ENCODE measurements around the gene ARHGAP26.

The ARHGAP26 gene

DNA sequence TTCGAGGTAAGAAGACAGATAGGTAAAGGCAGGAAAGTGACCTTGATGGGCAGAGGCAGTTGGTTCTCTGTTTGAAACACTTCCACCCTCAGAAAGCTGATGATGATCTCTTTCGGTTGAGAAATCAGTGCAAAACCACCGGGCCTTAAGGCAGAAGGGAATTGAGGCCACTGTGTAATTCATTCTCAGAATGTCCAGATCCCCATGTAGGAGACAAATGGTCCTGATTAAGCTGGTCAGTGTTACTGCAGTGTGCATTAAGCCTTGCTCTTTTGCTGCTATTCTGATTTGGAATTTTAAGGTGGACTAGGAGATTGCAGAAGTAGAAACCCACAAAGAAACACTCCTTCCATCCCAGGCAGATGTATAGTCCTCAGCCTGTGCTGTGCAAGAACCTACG, 255.2 kb downstream of the ARHGAP26 start:
- TF ChIP-seq, protein P1, sequence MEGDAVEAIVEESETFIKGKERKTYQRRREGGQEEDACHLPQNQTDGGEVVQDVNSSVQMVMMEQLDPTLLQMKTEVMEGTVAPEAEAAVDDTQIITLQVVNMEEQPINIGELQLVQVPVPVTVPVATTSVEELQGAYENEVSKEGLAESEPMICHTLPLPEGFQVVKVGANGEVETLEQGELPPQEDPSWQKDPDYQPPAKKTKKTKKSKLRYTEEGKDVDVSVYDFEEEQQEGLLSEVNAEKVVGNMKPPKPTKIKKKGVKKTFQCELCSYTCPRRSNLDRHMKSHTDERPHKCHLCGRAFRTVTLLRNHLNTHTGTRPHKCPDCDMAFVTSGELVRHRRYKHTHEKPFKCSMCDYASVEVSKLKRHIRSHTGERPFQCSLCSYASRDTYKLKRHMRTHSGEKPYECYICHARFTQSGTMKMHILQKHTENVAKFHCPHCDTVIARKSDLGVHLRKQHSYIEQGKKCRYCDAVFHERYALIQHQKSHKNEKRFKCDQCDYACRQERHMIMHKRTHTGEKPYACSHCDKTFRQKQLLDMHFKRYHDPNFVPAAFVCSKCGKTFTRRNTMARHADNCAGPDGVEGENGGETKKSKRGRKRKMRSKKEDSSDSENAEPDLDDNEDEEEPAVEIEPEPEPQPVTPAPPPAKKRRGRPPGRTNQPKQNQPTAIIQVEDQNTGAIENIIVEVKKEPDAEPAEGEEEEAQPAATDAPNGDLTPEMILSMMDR (conservative IDR thresholded peaks at IDR 0.05; ENCODE audit: low read depth): no peak
- H3K27ac ChIP-seq: no peak overlapping the region
- no peak for DNase-seq (ENCODE audit: low spot score)
- POLR2A ChIA-PET (ENCODE audit: low non-redundant PET): no interaction called here
- CTCF ChIA-PET: interaction anchor here (0.6 to 0.8 kb wide), 3 partner anchors 23 to 359 kb away, joined by 4 to 6 read pairs (median 6); no protein-coding TSS in a partner anchor

DNA sequence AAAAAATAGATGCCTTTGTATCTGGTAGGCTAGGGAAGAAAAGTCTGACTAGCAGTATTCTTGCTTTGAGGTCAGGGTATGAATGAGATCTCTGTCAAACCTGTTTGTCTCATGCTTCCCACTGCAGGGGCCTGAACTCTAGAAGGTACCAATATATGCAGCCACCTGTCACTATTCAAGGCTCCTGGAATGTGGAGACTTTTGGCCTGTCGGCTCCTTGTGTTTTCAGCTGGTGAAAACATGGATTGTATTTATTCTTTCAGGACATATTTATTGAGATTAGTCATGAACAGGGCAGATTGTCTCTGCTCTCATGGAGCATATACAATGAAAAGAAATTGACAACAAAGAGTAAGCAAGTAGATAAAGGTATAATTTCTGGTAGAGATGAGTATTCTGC, 255.8 kb downstream of the ARHGAP26 start:
- CTCF ChIA-PET: interaction anchor here (0.6 to 0.8 kb wide), 3 partner anchors 23 to 360 kb away, joined by 4 to 6 read pairs (median 6); no protein-coding TSS in a partner anchor
- no peak for DNase-seq (ENCODE audit: low spot score)
- POLR2A ChIA-PET (ENCODE audit: low non-redundant PET): no interaction called here
- no peak overlapping the region for H3K27ac ChIP-seq
- TF ChIP-seq, protein P1 (conservative IDR thresholded peaks at IDR 0.05; ENCODE audit: low read depth): no peak

GRCh38 chr5:143026380-143026779, 256.2 kb downstream of the ARHGAP26 start:
- POLR2A ChIA-PET (ENCODE audit: low non-redundant PET): no interaction called here
- H3K27ac ChIP-seq: no peak overlapping the region
- no peak for DNase-seq (ENCODE audit: low spot score)
- CTCF ChIA-PET: interaction anchor here (0.6 to 0.8 kb wide), 2 partner anchors 24 to 660 kb away, joined by 3 to 6 read pairs; no protein-coding TSS in a partner anchor
- TF ChIP-seq, protein P1 (conservative IDR thresholded peaks at IDR 0.05; ENCODE audit: low read depth): no peak

DNA sequence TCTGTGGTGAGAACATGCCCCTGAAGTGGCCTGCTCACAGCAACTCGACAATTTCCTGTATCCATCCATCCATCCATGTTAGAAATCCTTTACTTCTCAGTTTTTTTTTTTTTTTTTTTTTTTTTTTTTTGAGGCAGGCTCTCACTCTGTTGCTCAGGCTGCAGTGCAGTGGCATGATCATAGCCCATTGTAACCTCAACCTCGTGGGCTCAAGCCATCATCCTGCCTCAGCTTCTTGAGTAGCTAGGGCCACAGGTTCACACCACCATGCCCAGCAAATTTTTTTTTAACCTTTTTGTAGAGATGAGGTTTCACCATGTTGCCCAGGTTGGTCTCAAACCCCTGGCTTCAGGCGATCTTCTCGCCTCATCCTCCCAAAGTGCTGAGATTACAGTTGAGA, 259.1 kb downstream of the ARHGAP26 start:
- no peak overlapping the region for H3K27ac ChIP-seq
- no peak for DNase-seq (ENCODE audit: low spot score)
- TF ChIP-seq, protein P1 (conservative IDR thresholded peaks at IDR 0.05; ENCODE audit: low read depth): no peak
- ChIA-PET CTCF (interaction anchor here (0.6 to 0.9 kb wide), 2 partner anchors 18 to 127 kb away, joined by 4 to 7 read pairs; no protein-coding TSS in a partner anchor), POLR2A (ENCODE audit: low non-redundant PET) (no interaction called here)

DNA sequence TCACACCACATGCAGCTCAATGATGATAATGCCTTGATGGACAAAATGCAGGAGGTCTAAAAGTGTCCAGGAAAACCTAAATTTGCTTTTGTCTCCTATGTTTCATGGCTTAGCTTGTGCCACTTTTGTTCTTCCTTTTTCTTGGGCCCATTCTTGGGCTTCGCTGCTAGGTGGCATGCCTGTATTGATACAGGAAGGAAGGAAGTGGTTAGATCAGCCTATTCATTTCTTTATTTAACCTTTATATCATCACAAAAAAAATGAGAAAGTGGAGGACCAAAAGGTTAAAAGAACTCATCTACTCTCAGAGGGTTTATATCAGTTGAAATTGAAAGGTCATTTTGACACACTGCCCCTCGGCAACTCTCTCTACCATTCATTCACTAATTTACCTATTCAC, 260.2 kb downstream of the ARHGAP26 start:
- TF ChIP-seq, protein P1 (conservative IDR thresholded peaks at IDR 0.05; ENCODE audit: low read depth): no peak
- DNase-seq (ENCODE audit: low spot score): no peak
- no peak overlapping the region for H3K27ac ChIP-seq
- ChIA-PET POLR2A (ENCODE audit: low non-redundant PET) (no interaction called here), CTCF (interaction anchor here (0.6 kb wide), 1 partner anchor 59 kb away, joined by 3 read pairs; no protein-coding TSS in a partner anchor)

DNA sequence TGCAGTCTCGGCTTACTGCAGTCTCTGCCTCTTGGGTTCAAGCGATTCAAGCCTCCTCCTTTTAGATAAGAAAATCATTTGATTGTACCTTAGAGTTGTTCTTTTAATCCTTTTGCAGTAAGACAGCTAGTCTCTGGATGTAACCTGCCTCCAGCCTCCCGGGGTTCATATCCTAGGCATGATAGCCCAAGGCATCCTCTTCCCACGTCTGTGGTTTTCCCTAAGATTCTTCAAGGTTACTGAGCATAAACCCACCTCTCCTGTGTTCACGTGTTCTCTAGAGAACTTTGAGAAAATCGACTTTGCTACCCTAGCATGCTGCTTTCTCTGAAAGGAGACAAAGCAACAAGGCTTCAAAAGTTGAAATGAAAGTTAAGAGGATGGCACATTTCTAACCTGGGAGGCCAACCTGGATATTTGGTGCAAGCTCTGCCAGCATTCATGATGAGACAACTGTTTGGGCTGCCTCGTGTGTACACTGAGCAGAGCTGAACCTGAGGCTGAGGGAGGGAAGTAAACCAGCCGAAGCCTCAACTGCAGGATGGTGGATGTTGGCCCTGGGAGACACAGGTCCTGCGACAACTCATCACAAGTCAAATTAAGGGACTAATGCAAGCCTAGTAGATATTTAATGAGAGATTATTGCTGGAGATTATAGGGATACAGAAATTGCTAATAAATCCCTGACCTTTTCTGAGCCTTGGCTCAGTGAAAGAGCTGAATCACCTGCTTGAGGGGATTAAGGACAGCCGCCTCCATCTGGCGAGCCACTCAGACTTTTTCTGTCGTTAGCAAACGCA, 261.8 kb downstream of the ARHGAP26 start:
- no peak for DNase-seq (ENCODE audit: low spot score)
- no peak overlapping the region for H3K27ac ChIP-seq
- ChIA-PET CTCF (interaction anchor here (0.7 kb wide), 1 partner anchor 151 kb away, joined by 3 read pairs; no protein-coding TSS in a partner anchor), POLR2A (ENCODE audit: low non-redundant PET) (no interaction called here)
- TF ChIP-seq, protein P1 (conservative IDR thresholded peaks at IDR 0.05; ENCODE audit: low read depth): no peak
